ENCODE results near the gene TPST1.
"Not testable (repeated sequence)": the region's sequence is repeated elsewhere in the genome, so short reads cannot be mapped to it uniquely, and the experiment has no call there.

The TPST1 gene

GRCh38 chr7:66170309-66171231 is 34.6 kb upstream of the TPST1 start:
- no peak overlapping the region for H3K27ac ChIP-seq
- no peak for TF ChIP-seq CTCF (conservative IDR thresholded peaks at IDR 0.05)

GRCh38 chr7:66172536-66173401 is 32.4 kb upstream of the TPST1 start:
- H3K27ac ChIP-seq: not testable (repeated sequence)

- no peak for TF ChIP-seq CTCF (conservative IDR thresholded peaks at IDR 0.05)
- no peak overlapping the region for H3K27ac ChIP-seq
Measured at GRCh38 chr7:66173856-66174255, 31.3 kb upstream of the TPST1 start.

- not testable (repeated sequence) for H3K27ac ChIP-seq
Measured at GRCh38 chr7:66175006-66175405, 30.1 kb upstream of the TPST1 start.

- TF ChIP-seq CTCF (conservative IDR thresholded peaks at IDR 0.05): no peak
- H3K27ac ChIP-seq: no peak overlapping the region
Measured at GRCh38 chr7:66176914-66177313, 28.2 kb upstream of the TPST1 start.

GRCh38 chr7:66178258-66178657 is 26.9 kb upstream of the TPST1 start:
- no peak for TF ChIP-seq CTCF (conservative IDR thresholded peaks at IDR 0.05)
- no peak overlapping the region for H3K27ac ChIP-seq

GRCh38 chr7:66181329-66181728 is 23.8 kb upstream of the TPST1 start:
- peak overlapping the region; percentile 21 for H3K27ac ChIP-seq
- no peak for TF ChIP-seq CTCF (conservative IDR thresholded peaks at IDR 0.05)

- no peak for TF ChIP-seq CTCF (conservative IDR thresholded peaks at IDR 0.05)
Measured at GRCh38 chr7:66181845-66182244, 23.3 kb upstream of the TPST1 start.

More at GRCh38 chr7:66181845-66182244, 23.3 kb upstream of the TPST1 start:
- H3K27ac ChIP-seq: peak overlapping the region; percentile 21

All from VCaP (cell line).